Measurements from ENCODE around the gene PLCL2. TPM values are rescaled to one million over a fixed set of nuclear protein-coding genes. Genes with fewer than 3 reads are reported as not detected.

The PLCL2 gene
- total and polyA plus RNA-seq, 10 of the 15 experiments (the other 5 are each of a cell fraction or from before 2014, with no cell fraction given): 7.5 to 37.3 (median 21.7) TPM

DNA sequence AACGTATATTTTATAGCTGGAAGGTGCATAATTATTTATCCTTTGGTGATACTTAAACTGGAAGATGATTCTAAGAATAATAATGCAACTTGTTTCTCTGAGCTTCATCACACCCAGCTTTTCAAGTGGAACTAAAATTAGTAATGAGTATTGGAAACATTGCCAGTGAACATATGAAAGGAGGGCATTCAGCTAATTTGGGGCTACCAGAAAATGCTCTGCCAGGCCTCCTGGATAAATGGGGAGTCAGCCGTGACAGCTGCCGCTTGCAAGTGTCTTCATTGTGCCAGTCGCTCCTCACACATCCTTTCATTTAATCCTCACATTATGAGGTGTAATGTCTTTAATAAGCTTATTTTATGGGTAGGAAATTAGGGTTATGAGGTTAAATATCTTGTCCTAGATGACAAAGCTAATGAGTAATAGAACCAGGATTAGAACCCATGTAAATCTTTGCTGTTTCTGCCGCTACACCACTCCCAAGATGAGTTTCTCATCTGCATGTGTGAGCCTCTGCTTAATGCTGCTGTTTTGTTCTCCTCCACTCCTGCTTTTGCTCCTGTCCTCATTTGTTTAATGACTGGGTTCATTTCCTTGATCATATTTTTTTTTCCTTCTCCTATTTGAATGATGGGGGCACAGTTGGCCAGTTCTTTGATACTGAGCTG lies 155.7 kb downstream of the PLCL2 start:
- in situ Hi-C loops (cut with MboI) (loop anchor here (25.0 kb wide), 1 partner anchor 753 kb away; no protein-coding TSS in a partner anchor), intact Hi-C loops (cut with micrococcal nuclease; ENCODE audit: unreplicated experiment) (no loop called here)
- ChIA-PET RAD21 (ENCODE audit: unreplicated experiment) (interaction anchor here (0.7 to 3.2 kb wide), 12 partner anchors 7 to 156 kb away, joined by 3 to 17 read pairs (median 4); no protein-coding TSS in a partner anchor), CTCF (interaction anchor here (0.6 to 1.9 kb wide), 14 partner anchors 9 to 439 kb away, joined by 3 to 12 read pairs (median 4); no protein-coding TSS in a partner anchor), POLR2A (interaction anchor here (0.8 to 1.4 kb wide), 2 partner anchors 11 to 14 kb away, joined by 3 to 4 read pairs; no protein-coding TSS in a partner anchor), SMC1A (ENCODE audit: uncharacterized antibody, unreplicated experiment) (interaction anchor here (0.8 to 4.1 kb wide), 19 partner anchors 11 to 224 kb away, joined by 3 to 24 read pairs (median 4); partner anchors contain the start of gene PLCL2)
- no peaks in the 10 kb centered on the region for H3K27me3 ChIP-seq (replicated peaks in 1 of 2; ENCODE audit: control insufficient read depth in 2 of 2, insufficient read depth in 2 of 2, low read length in 1 of 2)
- H3K36me3 ChIP-seq (ENCODE audit: control insufficient read depth in 2 of 2, insufficient read depth in 2 of 2, low read length in 1 of 2): peaks cover 0 to 9% of the 10 kb centered on the region in 2 experiments; a peak in 3 of 4 replicates
- no peak overlapping the region for H3K27ac ChIP-seq (ENCODE audit: control insufficient read depth, insufficient read depth)
- H2AFZ ChIP-seq (ENCODE audit: control insufficient read depth, low read depth, low read length): no peak overlapping the region
- FAIRE-seq (no peak), DNase-seq (ENCODE audit: low read depth, low spot score) (no peak), ATAC-seq (no peak)
- no peak overlapping the region for H3K9ac ChIP-seq (ENCODE audit: control insufficient read depth, insufficient read depth, low read length)
- no peak overlapping the region for H3K4me2 ChIP-seq (ENCODE audit: control insufficient read depth, insufficient read depth)
- no peaks in the 10 kb centered on the region for H4K20me1 ChIP-seq (ENCODE audit: control insufficient read depth, insufficient read depth)
- BruUV-seq (replicated peaks): no TSS peak
- peaks cover 27% of the 10 kb centered on the region for H3K4me1 ChIP-seq (ENCODE audit: control insufficient read depth, insufficient read depth, low read length)
- WGBS (ENCODE audit: insufficient coverage, insufficient replicate concordance, low lambda C conversion rate, missing lambda C conversion rate): 94% methylated on average over 5 of the region's 5 CpGs
- H3K4me3 ChIP-seq: no peak overlapping the region
- H3K9me3 ChIP-seq (replicated peaks; ENCODE audit: control insufficient read depth, insufficient read depth, low read length): peaks cover 4% of the 10 kb centered on the region; the same call in 1 of the 3 replicates
- peaks cover 2% of the 10 kb centered on the region for H3K79me2 ChIP-seq (ENCODE audit: control insufficient read depth, insufficient read depth, low read length)
- TF ChIP-seq TARDBP (IDR thresholded peaks at IDR 0.05; ENCODE audit: borderline replicate concordance) (no peak), STAT1 (conservative IDR thresholded peaks at IDR 0.05) (no peak), POLR2AphosphoS2 (IDR thresholded peaks at IDR 0.05; ENCODE audit: low read depth, low read length) (no peak), ZNF622 (IDR thresholded peaks at IDR 0.05) (no peak), RBBP5 (conservative IDR thresholded peaks at IDR 0.05) (no peak), RELA (IDR thresholded peaks at IDR 0.05; ENCODE audit: borderline replicate concordance, partially characterized antibody) (no peak), MTA3 (IDR thresholded peaks at IDR 0.05; ENCODE audit: borderline replicate concordance, low read length) (no peak), MLLT1 (IDR thresholded peaks at IDR 0.05) (no peak), NBN (IDR thresholded peaks at IDR 0.05) (no peak), CBX3 (IDR thresholded peaks at IDR 0.05; ENCODE audit: borderline replicate concordance, low read depth) (no peak), SMC3 (IDR thresholded peaks at IDR 0.05; ENCODE audit: borderline replicate concordance, low read length) (no peak), POLR2AphosphoS5 (IDR thresholded peaks at IDR 0.05; ENCODE audit: low read length) (no peak), IKZF1 (conservative IDR thresholded peaks at IDR 0.05) (no peak), CUX1 (IDR thresholded peaks at IDR 0.05; ENCODE audit: insufficient replicate concordance, low read depth, low read length) (no peak), TBL1XR1 (IDR thresholded peaks at IDR 0.05; ENCODE audit: low read depth, low read length) (no peak), SMARCA5 (IDR thresholded peaks at IDR 0.05) (no peak), HDGF (IDR thresholded peaks at IDR 0.05) (no peak)
- TF ChIP-seq, protein P1, sequence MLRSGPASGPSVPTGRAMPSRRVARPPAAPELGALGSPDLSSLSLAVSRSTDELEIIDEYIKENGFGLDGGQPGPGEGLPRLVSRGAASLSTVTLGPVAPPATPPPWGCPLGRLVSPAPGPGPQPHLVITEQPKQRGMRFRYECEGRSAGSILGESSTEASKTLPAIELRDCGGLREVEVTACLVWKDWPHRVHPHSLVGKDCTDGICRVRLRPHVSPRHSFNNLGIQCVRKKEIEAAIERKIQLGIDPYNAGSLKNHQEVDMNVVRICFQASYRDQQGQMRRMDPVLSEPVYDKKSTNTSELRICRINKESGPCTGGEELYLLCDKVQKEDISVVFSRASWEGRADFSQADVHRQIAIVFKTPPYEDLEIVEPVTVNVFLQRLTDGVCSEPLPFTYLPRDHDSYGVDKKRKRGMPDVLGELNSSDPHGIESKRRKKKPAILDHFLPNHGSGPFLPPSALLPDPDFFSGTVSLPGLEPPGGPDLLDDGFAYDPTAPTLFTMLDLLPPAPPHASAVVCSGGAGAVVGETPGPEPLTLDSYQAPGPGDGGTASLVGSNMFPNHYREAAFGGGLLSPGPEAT (IDR thresholded peaks at IDR 0.05; ENCODE audit: low read depth): no peak

Data from GM12878 (cell line).